Lower leg skin (tissue), 3 donors: ENCODE data around the gene CACNB4.

Experiments used
- CTCF ChIP-seq, 3 donors: fragments of 450-650 bp; IDR thresholded peaks; one replicate each; pipeline ENCODE4 v1.5.1; 2016; ENCODE audit warnings: antibody characterized with exemption in 3 of 3, mild to moderate bottlenecking in 3 of 3, moderate library complexity in 2 of 3
- POLR2A ChIP-seq, 2 donors: fragments of 450-650 bp; IDR thresholded peaks; one replicate each; pipeline ENCODE4 v1.6.1; 2016 to 2017; ENCODE audit warnings: antibody characterized with exemption in 2 of 2, mild to moderate bottlenecking in 1 of 2, moderate library complexity in 1 of 2

- no peak for TF ChIP-seq POLR2A (IDR thresholded peaks at IDR 0.05)
- no peak for TF ChIP-seq CTCF (IDR thresholded peaks at IDR 0.05)
Measured at GRCh38 chr2:151851761-151852160, 247.1 kb downstream of the CACNB4 start.
